ENCODE results near the gene ADAMTS8. TPM values are rescaled to one million over a fixed set of nuclear protein-coding genes. Genes with fewer than 3 reads are reported as not detected.

The ADAMTS8 gene
- polyA plus RNA-seq, 2 of the 4 experiments (the other 2 are of a cell fraction) = 0.17 to 0.26 TPM

GRCh38 chr11:130408901-130409300 is 19.5 kb downstream of the ADAMTS8 start (continued):
- TF ChIP-seq CHD2 (IDR thresholded peaks at IDR 0.05; ENCODE audit: low read length, partially characterized antibody) (no peak), PBX3 (IDR thresholded peaks at IDR 0.05) (no peak), POLR2A (IDR thresholded peaks at IDR 0.05; ENCODE audit: low read length) (no peak), ZNF302 (CRISPR knock-in tag; IDR thresholded peaks at IDR 0.05) (no peak), FOSL2 (IDR thresholded peaks at IDR 0.05) (no peak), FOSL2 (CRISPR knock-in tag; IDR thresholded peaks at IDR 0.05) (no peak), FOSB (CRISPR knock-in tag; IDR thresholded peaks at IDR 0.05) (no peak), HOXB13 (CRISPR knock-in tag; IDR thresholded peaks at IDR 0.05; ENCODE audit: low read depth) (no peak), ZSCAN20 (CRISPR knock-in tag; IDR thresholded peaks at IDR 0.05) (no peak), RCOR1 (IDR thresholded peaks at IDR 0.05; ENCODE audit: low read depth, low read length) (no peak), NPAS2 (CRISPR knock-in tag; IDR thresholded peaks at IDR 0.05; ENCODE audit: borderline replicate concordance) (no peak)

- DNase-seq (ENCODE audit: low read depth in 1 of 2, low spot score in 1 of 2) (no peak), FAIRE-seq (no peak), ATAC-seq (no peak)
- no peak overlapping the region for H3K27ac ChIP-seq
- no peak overlapping the region for H3K4me2 ChIP-seq
- 84% methylated on average over 5 of the region's 18 CpGs for WGBS (ENCODE audit: missing lambda C conversion rate)
- no peaks in the 10 kb centered on the region for H3K9me3 ChIP-seq
- H3K4me3 ChIP-seq = no peak overlapping the region
- ChIA-PET POLR2A (no interaction called here), CTCF (interaction anchor here (1.4 to 2.6 kb wide), 2 partner anchors 22 to 454 kb away, joined by 3 to 8 read pairs; no protein-coding TSS in a partner anchor)
- TF ChIP-seq MAZ (IDR thresholded peaks at IDR 0.05; ENCODE audit: borderline replicate concordance, low read depth, low read length) (no peak), MAFK (IDR thresholded peaks at IDR 0.05; ENCODE audit: partially characterized antibody) (no peak), NPAS2 (CRISPR knock-in tag; IDR thresholded peaks at IDR 0.05; ENCODE audit: borderline replicate concordance) (no peak), HES2 (IDR thresholded peaks at IDR 0.05) (no peak), JUN (IDR thresholded peaks at IDR 0.05) (no peak), PHF8 (IDR thresholded peaks at IDR 0.05; ENCODE audit: borderline replicate concordance, low read depth) (no peak), PBX3 (IDR thresholded peaks at IDR 0.05) (no peak), HOXB13 (CRISPR knock-in tag; IDR thresholded peaks at IDR 0.05; ENCODE audit: low read depth) (no peak), KDM5A (IDR thresholded peaks at IDR 0.05) (no peak), SREBF2 (IDR thresholded peaks at IDR 0.05) (no peak), BHLHE40 (IDR thresholded peaks at IDR 0.05; ENCODE audit: low read depth, low read length) (no peak), ZC3H11A (IDR thresholded peaks at IDR 0.05) (no peak), TP53 (CRISPR knock-in tag; IDR thresholded peaks at IDR 0.05) (no peak), RARB (CRISPR knock-in tag; IDR thresholded peaks at IDR 0.05) (no peak), POLR2AphosphoS2 (conservative IDR thresholded peaks at IDR 0.05; ENCODE audit: low read length) (no peak), EP300 (IDR thresholded peaks at IDR 0.05) (no peak), ZFP36 (IDR thresholded peaks at IDR 0.05; ENCODE audit: borderline replicate concordance, partially characterized antibody) (no peak), POLR2A (IDR thresholded peaks at IDR 0.05; ENCODE audit: low read length) (no peak), RNF2 (IDR thresholded peaks at IDR 0.05; ENCODE audit: borderline replicate concordance, low read depth) (no peak), HOXB5 (CRISPR knock-in tag; IDR thresholded peaks at IDR 0.05) (no peak)
- H3K4me1 ChIP-seq = 0 out of 3 replicates have a peak, but pooled peaks cover 8% of the 10 kb centered on the region
These were observed 20.0 kb downstream of the ADAMTS8 start for GRCh38 chr11:130408401-130408890.

All from A549 (cell line).